Lower leg skin (tissue), 3 donors: ENCODE results near the gene DYNC1I2.

Experiments used
- POLR2A ChIP-seq, 2 donors: fragments of 450-650 bp; IDR thresholded peaks; one replicate each; pipeline ENCODE4 v1.6.1; 2016 to 2017; ENCODE audit warnings: antibody characterized with exemption in 2 of 2, mild to moderate bottlenecking in 1 of 2, moderate library complexity in 1 of 2
- TF ChIP-seq, protein P1 (sequence below), 3 donors: fragments of 450-650 bp; IDR thresholded peaks; one replicate each; pipeline ENCODE4 v1.5.1; 2016; ENCODE audit warnings: antibody characterized with exemption in 3 of 3, mild to moderate bottlenecking in 3 of 3, moderate library complexity in 2 of 3

- TF ChIP-seq, protein P1, sequence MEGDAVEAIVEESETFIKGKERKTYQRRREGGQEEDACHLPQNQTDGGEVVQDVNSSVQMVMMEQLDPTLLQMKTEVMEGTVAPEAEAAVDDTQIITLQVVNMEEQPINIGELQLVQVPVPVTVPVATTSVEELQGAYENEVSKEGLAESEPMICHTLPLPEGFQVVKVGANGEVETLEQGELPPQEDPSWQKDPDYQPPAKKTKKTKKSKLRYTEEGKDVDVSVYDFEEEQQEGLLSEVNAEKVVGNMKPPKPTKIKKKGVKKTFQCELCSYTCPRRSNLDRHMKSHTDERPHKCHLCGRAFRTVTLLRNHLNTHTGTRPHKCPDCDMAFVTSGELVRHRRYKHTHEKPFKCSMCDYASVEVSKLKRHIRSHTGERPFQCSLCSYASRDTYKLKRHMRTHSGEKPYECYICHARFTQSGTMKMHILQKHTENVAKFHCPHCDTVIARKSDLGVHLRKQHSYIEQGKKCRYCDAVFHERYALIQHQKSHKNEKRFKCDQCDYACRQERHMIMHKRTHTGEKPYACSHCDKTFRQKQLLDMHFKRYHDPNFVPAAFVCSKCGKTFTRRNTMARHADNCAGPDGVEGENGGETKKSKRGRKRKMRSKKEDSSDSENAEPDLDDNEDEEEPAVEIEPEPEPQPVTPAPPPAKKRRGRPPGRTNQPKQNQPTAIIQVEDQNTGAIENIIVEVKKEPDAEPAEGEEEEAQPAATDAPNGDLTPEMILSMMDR (IDR thresholded peaks at IDR 0.05): no peak
- no peak for TF ChIP-seq POLR2A (IDR thresholded peaks at IDR 0.05)
These were observed 53.9 kb downstream of the DYNC1I2 start for GRCh38 chr2:171741189-171741588.
